Neural cell (in vitro differentiated cells): ENCODE data around the gene CDH4. TPM values are rescaled to one million over a fixed set of nuclear protein-coding genes. Genes with fewer than 3 reads are reported as not detected.

Experiments
- H2AFZ ChIP-seq: fragments of 200-600, 300-800 bp; sonication (generic), shearing (Covaris generic); 2 replicates; pipeline ENCODE4 v1.6.0; 2014; ENCODE audit warnings: low read depth, mild to moderate bottlenecking, antibody characterized with exemption, low read length, moderate library complexity
- H3F3A ChIP-seq: fragments of 200-600 bp; shearing (Covaris generic); 2 replicates; pipeline ENCODE4 v1.6.1; 2016; ENCODE audit warnings: mild to moderate bottlenecking, moderate library complexity, mixed read lengths, antibody characterized with exemption, low read length; ENCODE audit not compliant: insufficient read depth, poor library complexity, severe bottlenecking
- H3K27ac ChIP-seq: fragments of 200-600, 300-800 bp; sonication (generic), shearing (Covaris generic); 2 replicates; pipeline ENCODE4 v1.5.1; 2014; ENCODE audit warnings: mild to moderate bottlenecking, low read length, moderate library complexity
- H3K27me3 ChIP-seq: fragments of 300-800, 200-600 bp; sonication (generic), shearing (Covaris generic); 2 replicates; pipeline ENCODE4 v1.6.0; 2014; ENCODE audit warnings: mild to moderate bottlenecking, low read depth, low read length, moderate library complexity; ENCODE audit not compliant: insufficient read depth
- H3K36me3 ChIP-seq: fragments of 300-800, 200-600 bp; sonication (generic), shearing (Covaris generic); 2 replicates; pipeline ENCODE4 v1.5.1; 2014; ENCODE audit warnings: mild to moderate bottlenecking, antibody characterized with exemption, low read length, moderate library complexity; ENCODE audit not compliant: insufficient read depth
- H3K4me2 ChIP-seq: fragments of 300-800, 200-600 bp; sonication (generic), shearing (Covaris generic); 2 replicates; pipeline ENCODE4 v1.6.0; 2014; ENCODE audit warnings: mild to moderate bottlenecking, low read length
- H3K4me3 ChIP-seq: fragments of 300-800, 200-600 bp; sonication (generic), shearing (Covaris generic); 2 replicates; pipeline ENCODE4 v1.5.1; 2014; ENCODE audit warnings: mild to moderate bottlenecking, low read length, moderate library complexity
- H3K79me2 ChIP-seq: fragments of 200-600 bp; shearing (Covaris generic); replicated peaks from 2 replicates; pipeline ENCODE4 v1.6.0; 2014; ENCODE audit warnings: mild to moderate bottlenecking, low read length, moderate library complexity; ENCODE audit not compliant: insufficient read depth
- H3K9ac ChIP-seq: fragments of 300-800, 200-600 bp; sonication (generic), shearing (Covaris generic); 2 replicates; pipeline ENCODE4 v1.6.1; 2016; ENCODE audit warnings: mild to moderate bottlenecking, low read length, mixed read lengths
- H3K9me2 ChIP-seq: fragments of 200-600 bp; shearing (Covaris generic); 2 replicates; pipeline ENCODE4 v1.6.1; 2016; ENCODE audit warnings: mild to moderate bottlenecking, low read length, mixed read lengths; ENCODE audit not compliant: insufficient read depth
- H3K9me3 ChIP-seq: fragments of 200-600, 300-800 bp; sonication (generic), shearing (Covaris generic); 2 replicates; pipeline ENCODE4 v1.6.1; 2016; ENCODE audit warnings: mild to moderate bottlenecking, mixed run types, low read length, moderate library complexity, mixed read lengths
- H4K20me1 ChIP-seq: fragments of 200-600 bp; shearing (Covaris generic); 2 replicates; pipeline ENCODE4 v1.6.1; 2016; ENCODE audit warnings: mild to moderate bottlenecking, mixed run types; ENCODE audit not compliant: insufficient read depth
- EP300 ChIP-seq: fragments of 450-650 bp; conservative IDR thresholded peaks from 2 replicates; pipeline ENCODE4 v1.6.1; 2014; ENCODE audit warnings: antibody characterized with exemption, mild to moderate bottlenecking, moderate library complexity; ENCODE audit not compliant: poor library complexity, severe bottlenecking
- EZH2 ChIP-seq: fragments of 200-600, 300-800 bp; shearing (Covaris generic), sonication (generic); IDR thresholded peaks from 2 replicates; pipeline ENCODE4 v1.6.1; 2014; ENCODE audit warnings: antibody characterized with exemption, low read length, borderline replicate concordance, mild to moderate bottlenecking; ENCODE audit not compliant: insufficient read depth, poor library complexity, severe bottlenecking
- MXI1 ChIP-seq: fragments of 450-650 bp; conservative IDR thresholded peaks from 2 replicates; pipeline ENCODE4 v1.6.1; 2014; ENCODE audit warnings: antibody characterized with exemption, mild to moderate bottlenecking; ENCODE audit not compliant: poor library complexity, severe bottlenecking
- POLR2AphosphoS5 ChIP-seq: IDR thresholded peaks from 2 replicates; pipeline ENCODE4 v1.6.1; 2012
- RAD21 ChIP-seq: fragments of 450-650 bp; conservative IDR thresholded peaks from 2 replicates; pipeline ENCODE4 v1.6.1; 2014; ENCODE audit warnings: antibody characterized with exemption, mild to moderate bottlenecking, moderate library complexity
- REST ChIP-seq: IDR thresholded peaks from 2 replicates; pipeline ENCODE4 v1.6.1; 2012; ENCODE audit warnings: borderline replicate concordance
- SMC3 ChIP-seq: fragments of 450-650 bp; conservative IDR thresholded peaks from 2 replicates; pipeline ENCODE4 v1.6.1; 2014; ENCODE audit warnings: antibody characterized with exemption, mild to moderate bottlenecking, moderate library complexity; ENCODE audit not compliant: poor library complexity
- TAF1 ChIP-seq: IDR thresholded peaks from 2 replicates; pipeline ENCODE4 v1.6.1; 2012; ENCODE audit warnings: low read depth
- polyA plus RNA-seq: library from polyadenylated mRNA; depleted of rRNA; stranded (reverse); fragments of >200 nt; gene quantifications from 2 replicates; pipeline ENCODE4 v1.2.3, GENCODE V29; 2014
- TF ChIP-seq, protein P1 (sequence below): fragments of 450-650 bp; IDR thresholded peaks from 2 replicates; pipeline ENCODE4 v1.5.1; 2014; ENCODE audit warnings: antibody characterized with exemption, mild to moderate bottlenecking, moderate library complexity; ENCODE audit not compliant: poor library complexity, severe bottlenecking

CDH4 gene
- polyA plus RNA-seq, 1 donor from 2014 or later, result 24.6 TPM

DNA sequence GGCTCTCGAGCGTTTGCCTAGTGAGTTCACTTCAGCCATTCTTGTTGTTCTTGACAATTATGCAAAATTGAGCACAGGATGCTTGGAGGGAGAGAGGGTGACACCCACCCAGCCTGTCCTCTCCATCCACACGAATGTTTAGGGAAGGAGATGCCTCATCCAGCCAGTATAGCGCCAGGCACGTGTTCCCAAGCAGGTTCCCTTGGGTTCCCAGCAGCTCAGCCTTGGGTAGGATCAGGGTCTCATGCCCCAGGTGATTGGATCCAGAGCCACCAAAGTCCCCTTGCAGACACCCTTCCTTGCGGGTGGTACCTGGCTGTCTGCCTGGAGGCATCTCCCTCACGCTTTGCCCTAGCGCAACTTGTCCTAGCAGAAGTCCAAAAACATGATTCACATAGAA is 394.9 kb downstream of the CDH4 start:
- H3K79me2 ChIP-seq, result no peaks in the 10 kb centered on the region
- H3F3A ChIP-seq, result no peaks in the 10 kb centered on the region
- no peak overlapping the region for H3K4me2 ChIP-seq
- no peak overlapping the region for H2AFZ ChIP-seq
- H3K9me2 ChIP-seq, result no peaks in the 10 kb centered on the region
- H3K9ac ChIP-seq, result no peak overlapping the region
- H3K27ac ChIP-seq, result no peak overlapping the region
- H3K27me3 ChIP-seq, result no peaks in the 10 kb centered on the region
- H3K4me3 ChIP-seq, result no peak overlapping the region
- TF ChIP-seq EP300, result no peak
- TF ChIP-seq RAD21, result no peak
- no peak for TF ChIP-seq SMC3
- TF ChIP-seq MXI1, result no peak
- TF ChIP-seq EZH2, result no peak
- TF ChIP-seq TAF1, result no peak
- no peak for TF ChIP-seq REST
- TF ChIP-seq, protein P1, sequence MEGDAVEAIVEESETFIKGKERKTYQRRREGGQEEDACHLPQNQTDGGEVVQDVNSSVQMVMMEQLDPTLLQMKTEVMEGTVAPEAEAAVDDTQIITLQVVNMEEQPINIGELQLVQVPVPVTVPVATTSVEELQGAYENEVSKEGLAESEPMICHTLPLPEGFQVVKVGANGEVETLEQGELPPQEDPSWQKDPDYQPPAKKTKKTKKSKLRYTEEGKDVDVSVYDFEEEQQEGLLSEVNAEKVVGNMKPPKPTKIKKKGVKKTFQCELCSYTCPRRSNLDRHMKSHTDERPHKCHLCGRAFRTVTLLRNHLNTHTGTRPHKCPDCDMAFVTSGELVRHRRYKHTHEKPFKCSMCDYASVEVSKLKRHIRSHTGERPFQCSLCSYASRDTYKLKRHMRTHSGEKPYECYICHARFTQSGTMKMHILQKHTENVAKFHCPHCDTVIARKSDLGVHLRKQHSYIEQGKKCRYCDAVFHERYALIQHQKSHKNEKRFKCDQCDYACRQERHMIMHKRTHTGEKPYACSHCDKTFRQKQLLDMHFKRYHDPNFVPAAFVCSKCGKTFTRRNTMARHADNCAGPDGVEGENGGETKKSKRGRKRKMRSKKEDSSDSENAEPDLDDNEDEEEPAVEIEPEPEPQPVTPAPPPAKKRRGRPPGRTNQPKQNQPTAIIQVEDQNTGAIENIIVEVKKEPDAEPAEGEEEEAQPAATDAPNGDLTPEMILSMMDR, result no peak
- no peak for TF ChIP-seq POLR2AphosphoS5
- H3K9me3 ChIP-seq, result no peaks in the 10 kb centered on the region
- H4K20me1 ChIP-seq, result no peaks in the 10 kb centered on the region
- no peaks in the 10 kb centered on the region for H3K36me3 ChIP-seq

DNA sequence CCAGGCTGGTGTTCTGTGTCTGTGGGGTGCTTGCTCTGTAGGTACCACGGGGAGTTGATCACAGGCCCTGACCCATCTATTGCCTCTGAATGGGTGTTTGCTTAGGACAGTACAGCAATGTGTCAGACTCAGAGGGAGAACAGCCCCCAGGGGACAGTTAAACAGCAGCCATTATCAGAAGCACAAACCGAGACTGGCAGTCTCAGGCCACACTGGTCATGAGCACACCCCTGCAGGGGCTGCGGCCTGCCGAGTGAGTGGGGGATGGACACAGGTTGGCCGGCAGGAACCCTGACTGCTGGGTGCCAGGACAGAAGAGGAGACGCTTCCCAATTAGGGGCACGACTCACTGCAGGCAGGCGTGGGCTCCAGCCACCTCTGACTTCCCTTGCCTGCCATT is 395.6 kb downstream of the CDH4 start:
- H3F3A ChIP-seq, result no peaks in the 10 kb centered on the region
- no peaks in the 10 kb centered on the region for H3K79me2 ChIP-seq
- H4K20me1 ChIP-seq, result no peaks in the 10 kb centered on the region
- TF ChIP-seq EP300 (no peak), TAF1 (no peak), EZH2 (no peak), SMC3 (no peak), POLR2AphosphoS5 (no peak), MXI1 (no peak), RAD21 (no peak), REST (no peak)
- TF ChIP-seq, protein P1, result no peak
- H3K9me3 ChIP-seq, result no peaks in the 10 kb centered on the region
- H3K4me3 ChIP-seq, result no peak overlapping the region
- H3K9me2 ChIP-seq, result no peaks in the 10 kb centered on the region
- H3K27ac ChIP-seq, result no peak overlapping the region
- no peaks in the 10 kb centered on the region for H3K27me3 ChIP-seq
- H2AFZ ChIP-seq, result no peak overlapping the region
- H3K9ac ChIP-seq, result no peak overlapping the region
- no peak overlapping the region for H3K4me2 ChIP-seq
- H3K36me3 ChIP-seq, result no peaks in the 10 kb centered on the region
